ENCODE data around the gene TMEM41B.

The TMEM41B gene

DNA sequence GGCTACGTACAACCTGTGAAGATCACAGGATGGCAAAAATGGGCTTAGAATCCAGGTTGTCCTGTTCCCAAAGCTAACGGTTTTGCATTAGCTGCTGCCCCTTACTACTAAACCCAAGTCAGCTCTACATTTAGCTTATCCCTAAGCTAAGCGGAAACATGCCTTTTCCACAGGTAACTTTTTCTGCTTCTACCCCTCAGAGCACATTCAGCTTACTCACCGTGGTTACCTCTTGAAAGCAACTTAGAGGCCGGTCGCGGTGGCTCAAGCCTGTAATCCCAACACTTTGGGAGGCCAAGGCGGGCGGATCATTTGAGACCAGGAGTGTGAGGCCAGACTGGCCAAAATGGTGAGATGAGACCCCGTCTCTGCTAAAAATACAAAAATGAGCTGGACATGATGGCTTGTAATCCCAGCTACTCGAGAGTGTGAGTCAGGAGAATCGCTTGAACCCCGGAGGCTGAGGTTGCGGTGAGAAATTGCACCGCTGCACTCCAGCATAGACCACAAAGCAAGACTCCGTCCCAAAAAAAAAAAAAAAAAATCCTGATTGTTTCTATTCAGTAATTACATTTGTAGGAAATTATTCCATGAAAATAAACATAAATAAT lies 790 bp upstream of the TMEM41B start:
- peak overlapping the region; percentile 93 for H3K27ac ChIP-seq
- TF ChIP-seq CTCF (conservative IDR thresholded peaks at IDR 0.05) = no peak
- no peak for TF ChIP-seq ZFX (IDR thresholded peaks at IDR 0.05)

DNA sequence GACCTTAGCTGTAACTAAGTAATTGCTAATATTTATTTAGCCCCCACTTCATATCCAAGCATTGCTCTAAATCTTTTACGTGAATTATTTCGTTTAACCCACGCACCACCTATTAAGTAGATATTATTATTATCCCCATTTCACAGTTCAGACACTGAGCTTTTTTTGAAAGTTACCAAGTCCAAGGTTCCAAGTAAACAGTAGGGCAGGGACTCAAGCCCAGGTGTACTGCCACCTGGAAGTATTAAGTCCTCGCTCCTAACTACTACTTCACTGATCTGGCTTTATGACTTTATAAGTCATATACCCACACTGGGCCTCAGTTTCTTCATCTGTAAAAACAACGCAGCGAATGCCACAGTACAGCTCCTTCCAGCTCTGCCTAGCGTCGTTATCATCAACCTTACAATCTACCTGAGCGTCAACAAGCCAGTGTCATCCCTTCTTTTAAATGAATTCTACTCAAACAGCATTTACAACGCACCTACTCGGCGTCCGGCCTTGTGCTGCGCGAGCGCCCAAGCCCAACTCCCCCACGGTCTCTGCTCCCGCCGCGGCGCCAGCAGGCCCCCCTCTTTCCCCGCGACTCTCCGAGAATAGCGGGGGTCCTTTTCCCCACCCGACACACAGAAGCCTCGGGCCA lies 624 bp downstream of the TMEM41B start:
- peak overlapping the region; percentile 93 for H3K27ac ChIP-seq
- TF ChIP-seq CTCF (conservative IDR thresholded peaks at IDR 0.05) = no peak
- peak; percentile 60; the same call in 1 of the 2 replicates for TF ChIP-seq ZFX (IDR thresholded peaks at IDR 0.05)

GRCh38 chr11:9310485-9311090 lies 3.8 kb downstream of the TMEM41B start:
- no peak overlapping the region for H3K27ac ChIP-seq
- TF ChIP-seq CTCF (conservative IDR thresholded peaks at IDR 0.05) (no peak), ZFX (IDR thresholded peaks at IDR 0.05) (no peak)

DNA sequence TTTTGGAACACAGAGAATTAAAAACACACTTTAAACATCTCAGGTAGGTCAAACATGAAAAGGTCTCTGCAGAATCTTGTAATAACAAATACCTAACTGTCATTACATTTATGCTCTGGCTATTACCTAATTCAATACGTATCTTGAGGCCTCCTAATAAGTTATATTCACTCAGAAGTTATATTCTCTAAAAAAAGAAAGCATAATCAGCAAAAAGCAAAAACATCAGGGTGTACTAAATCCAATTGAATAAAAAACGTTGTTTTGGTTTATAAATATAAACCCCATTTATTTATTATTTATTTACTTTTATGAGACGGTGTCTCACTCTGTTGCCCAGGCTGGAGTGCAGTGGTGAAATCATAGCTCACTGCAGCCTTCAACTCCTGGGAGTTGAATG lies 10.2 kb downstream of the TMEM41B start:
- TF ChIP-seq CTCF (conservative IDR thresholded peaks at IDR 0.05) = no peak
- no peak for TF ChIP-seq ZFX (IDR thresholded peaks at IDR 0.05)
- H3K27ac ChIP-seq = no peak overlapping the region

GRCh38 chr11:9302448-9302847 lies 11.9 kb downstream of the TMEM41B start:
- TF ChIP-seq ZFX (IDR thresholded peaks at IDR 0.05) (no peak), CTCF (conservative IDR thresholded peaks at IDR 0.05) (no peak)

DNA sequence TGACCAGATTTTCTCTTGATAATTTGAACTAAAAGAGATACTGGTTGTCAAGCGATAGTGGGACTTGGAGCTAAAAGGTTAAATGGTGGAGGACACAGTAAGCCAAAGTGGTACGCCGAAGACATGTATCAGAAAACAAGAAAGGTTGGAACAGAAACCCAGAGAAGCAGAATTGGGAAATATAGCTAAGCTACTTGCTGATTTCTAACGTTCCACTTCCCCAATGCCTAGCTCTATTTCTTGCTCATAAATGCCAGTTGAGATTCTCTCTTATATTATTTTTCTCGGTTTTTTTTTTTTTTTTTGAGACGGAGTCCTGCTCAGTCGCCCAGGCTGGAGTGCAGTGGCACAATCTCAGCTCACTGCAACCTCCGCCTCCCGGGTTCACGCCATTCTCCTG lies 12.7 kb downstream of the TMEM41B start:
- H3K27ac ChIP-seq = no peak overlapping the region
- TF ChIP-seq ZFX (IDR thresholded peaks at IDR 0.05) (no peak), CTCF (conservative IDR thresholded peaks at IDR 0.05) (no peak)

More at GRCh38 chr11:9302448-9302847, 11.9 kb downstream of the TMEM41B start:
- H3K27ac ChIP-seq = no peak overlapping the region

DNA sequence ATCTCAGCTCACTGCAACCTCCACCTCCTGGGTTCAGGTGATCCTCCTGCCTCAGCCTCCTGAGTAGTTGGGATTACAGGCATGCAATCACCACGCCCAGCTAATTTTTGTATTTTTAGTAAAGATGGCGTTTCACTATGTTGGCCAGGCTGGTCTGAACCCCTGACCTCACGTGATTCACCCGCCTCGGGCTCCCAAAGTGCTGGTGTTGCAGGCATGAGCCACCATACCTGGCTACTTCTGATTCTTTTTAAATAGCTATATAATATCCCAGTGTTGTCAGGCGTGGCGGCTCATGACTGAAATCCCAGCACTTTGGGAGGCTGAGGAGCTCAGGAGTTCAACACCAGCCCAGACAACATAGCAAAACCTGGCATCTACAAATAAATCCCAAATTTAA lies 20.7 kb downstream of the TMEM41B start:
- no peak overlapping the region for H3K27ac ChIP-seq
- TF ChIP-seq ZFX (IDR thresholded peaks at IDR 0.05) (no peak), CTCF (conservative IDR thresholded peaks at IDR 0.05) (no peak)
